Ovary (tissue), 9 donors: Measurements from ENCODE around the gene APOE. TPM values are rescaled to one million over a fixed set of nuclear protein-coding genes. Genes with fewer than 3 reads are reported as not detected.

Source experiments
- DNase-seq, 5 donors: peaks; one replicate each; pipeline ENCODE4 v3.0.0-alpha.2; 2019 to 2020
- H3K27ac ChIP-seq, 2 donors: fragments of 200-600 bp; one replicate each; pipeline versions ENCODE4 v1.5.1 to v1.8.0; 2019 to 2022
- H3K27me3 ChIP-seq: fragments of 200-600 bp; one replicate; pipeline ENCODE4 v1.8.0; 2022
- H3K36me3 ChIP-seq: fragments of 200-600 bp; sonication (generic); one replicate; pipeline ENCODE4 v1.5.1; 2019
- H3K4me1 ChIP-seq: one replicate; pipeline ENCODE4 v1.8.1; 2013; ENCODE audit warnings: mild to moderate bottlenecking, moderate library complexity; ENCODE audit not compliant: insufficient read depth
- H3K4me3 ChIP-seq: fragments of 200-600 bp; sonication (generic); one replicate; pipeline ENCODE4 v1.5.1; 2017
- H3K9me3 ChIP-seq, 2 donors: fragments of 200-600 bp in 1 of 2; sonication (generic) in 1 of 2; one replicate each; pipeline versions ENCODE4 v1.5.1 to v1.8.1; 2013 to 2019; ENCODE audit warnings: mild to moderate bottlenecking in 1 of 2, moderate library complexity in 1 of 2
- CTCF ChIP-seq, 3 donors: fragments of 450-650 bp in 2 of 3; fragments of 200-600 bp in 1 of 3; IDR thresholded peaks; one replicate each; pipeline versions ENCODE4 v1.5.1 to v1.8.0; 2016 to 2022; ENCODE audit warnings: antibody characterized with exemption in 3 of 3, mild to moderate bottlenecking in 1 of 3
- EP300 ChIP-seq: sonication (generic); formaldehyde crosslinking; IDR thresholded peaks from one replicate; pipeline ENCODE4 v1.6.1; 2017; ENCODE audit warnings: antibody characterized with exemption
- POLR2A ChIP-seq: fragments of 450-650 bp; IDR thresholded peaks from one replicate; pipeline ENCODE4 v1.6.1; 2017; ENCODE audit warnings: antibody characterized with exemption, mild to moderate bottlenecking, moderate library complexity
- WGBS, 3 donors: extraction: QIAGEN DNeasy Blood & Tissue Kit in 1 of 3; methylation state at CpG; one replicate each; pipeline versions ENCODE4 v1.1.5 to v1.1.7; 2013 to 2017; 5-methylcytosine and 5-hydroxymethylcytosine counted together
- intact Hi-C, 4 donors: fragments of 100-400 bp; cut with DNase I; formaldehyde crosslinking; loops; one replicate each; pipeline versions ENCODE4 v1.11.0 to v1.15.1; 2022 to 2023
- polyA plus RNA-seq, 2 donors: library from polyadenylated mRNA; stranded (reverse); fragments of 200-250 nt in 1 of 2; fragments of 350-450 nt in 1 of 2; fragmentation: Illumina TruSeq in 1 of 2; extraction: RNeasy Lipid Tissue Mini Kit (QIAGEN cat#74804) in 1 of 2; gene quantifications; one replicate each; pipeline ENCODE4 v1.2.3, GENCODE V29; 2013 to 2014
- total RNA-seq, 7 donors: library from RNA; depleted of rRNA in 2 of 7; stranded (reverse); fragments of >200 nt in 2 of 7; fragmentation: NEBNext Ultra II Directional in 3 of 7; extraction: Animal tissue kit (Norgen Biotek cat#: 25700) in 3 of 7; gene quantifications; one replicate each; pipeline versions ENCODE4 v1.1.0 to v1.2.4, GENCODE V29; 2016 to 2023
- donor health status: DM: no; HTN: no; CAD: no; lungs with moderate emphysema.
- donor health status: DM: no; HTN: no; CAD: no.
- donor health status: Bipolar disorder and iron deficiency.
- donor health status: DM: yes; HTN: yes; CAD: no.
- donor health status: DM: no; HTN: no; CAD: no.
- donor health status: DM: yes; HTN: yes; CAD: no.

APOE gene
- total and polyA plus RNA-seq, 9 donors, result 124 to 934 (median 455) TPM

GRCh38 chr19:44894946-44895345 lies 10.7 kb upstream of the APOE start:
- no peaks in the 10 kb centered on the region for H3K27me3 ChIP-seq
- intact Hi-C loops, result no loop called here
- H3K4me1 ChIP-seq, result peaks cover 8% of the 10 kb centered on the region
- TF ChIP-seq CTCF (IDR thresholded peaks at IDR 0.05), result no peak
- TF ChIP-seq EP300, result no peak
- TF ChIP-seq POLR2A, result no peak
- 66 to 73% (median 69%) methylated on average over 9 of the region's 9 CpGs for WGBS, 3 donors
- no peaks in the 10 kb centered on the region for H3K9me3 ChIP-seq
- no peak overlapping the region for H3K27ac ChIP-seq
- DNase-seq, result no peak
- H3K4me3 ChIP-seq, result no peak overlapping the region
- no peaks in the 10 kb centered on the region for H3K36me3 ChIP-seq

- no peaks in the 10 kb centered on the region for H3K36me3 ChIP-seq
Measured at GRCh38 chr19:44897835-44898234, 7.8 kb upstream of the APOE start.

GRCh38 chr19:44900328-44901244 lies 5.0 kb upstream of the APOE start:
- H3K36me3 ChIP-seq, result no peaks in the 10 kb centered on the region
- no peak for TF ChIP-seq CTCF (IDR thresholded peaks at IDR 0.05)
- TF ChIP-seq POLR2A, result no peak
- no peak for TF ChIP-seq EP300

More at GRCh38 chr19:44897835-44898234, 7.8 kb upstream of the APOE start:
- Histone ChIP-seq H3K9me3 (no peaks in the 10 kb centered on the region), H3K4me3 (no peak overlapping the region), H3K4me1 (no peaks in the 10 kb centered on the region), H3K27me3 (no peaks in the 10 kb centered on the region), H3K27ac (no peak overlapping the region)
- intact Hi-C loops, result no loop called here
- DNase-seq, result no peak
- TF ChIP-seq CTCF (IDR thresholded peaks at IDR 0.05) (no peak), POLR2A (no peak), EP300 (no peak)
- 82 to 84% (median 84%) methylated on average over 6 to 8 of the region's 8 CpGs for WGBS, 3 donors

GRCh38 chr19:44903216-44903601 lies 2.4 kb upstream of the APOE start:
- H3K4me3 ChIP-seq, result no peak overlapping the region
- H3K27ac ChIP-seq, result no peak overlapping the region
- WGBS, 3 donors, result 65 to 76% (median 71%) methylated on average over 14 to 15 of the region's 15 CpGs
- no peak for TF ChIP-seq EP300
- DNase-seq, result peak in 2 of 5 donors; percentile 54 to 57
- H3K27me3 ChIP-seq, result no peaks in the 10 kb centered on the region
- no peaks in the 10 kb centered on the region for H3K36me3 ChIP-seq
- no peaks in the 10 kb centered on the region for H3K9me3 ChIP-seq
- intact Hi-C loops, result loop anchor here in 3 of 4 donors (5.0 to 10.0 kb wide), 3 partner anchors 49 to 159 kb away; no protein-coding TSS in a partner anchor
- peaks cover 7% of the 10 kb centered on the region for H3K4me1 ChIP-seq

More at GRCh38 chr19:44900328-44901244, 5.0 kb upstream of the APOE start:
- Histone ChIP-seq H3K4me1 (peaks cover 5% of the 10 kb centered on the region), H3K27me3 (no peaks in the 10 kb centered on the region), H3K27ac (no peak overlapping the region), H3K4me3 (no peak overlapping the region), H3K9me3 (no peaks in the 10 kb centered on the region)
- whole genome bisulfite sequencing, 3 donors, result 86 to 93% (median 90%) methylated on average over 19 of the region's 19 CpGs
- peak in 1 of 5 donors; percentile 17 for DNase-seq
- intact Hi-C loops, result loop anchor here in 3 of 4 donors (5.0 to 10.0 kb wide), 3 partner anchors 52 to 162 kb away; no protein-coding TSS in a partner anchor
